A673 (cell line): ENCODE measurements around the gene C2orf92.

Experiments used
- EZH2 ChIP-seq: fragments of 200-600 bp; sonication (generic); IDR thresholded peaks from 2 replicates; pipeline ENCODE4 v1.6.1; 2017; ENCODE audit warnings: borderline replicate concordance, low read depth, mild to moderate bottlenecking, mixed read lengths, antibody characterized with exemption, low read length; ENCODE audit not compliant: poor library complexity, severe bottlenecking
- TF ChIP-seq, protein P1 (sequence below): fragments of 300-800, 200-600 bp; sonication (generic); conservative IDR thresholded peaks from 2 replicates; pipeline ENCODE4 v1.5.1; 2017; ENCODE audit warnings: low read depth, mild to moderate bottlenecking, antibody characterized with exemption, low read length, moderate library complexity, mixed read lengths

DNA sequence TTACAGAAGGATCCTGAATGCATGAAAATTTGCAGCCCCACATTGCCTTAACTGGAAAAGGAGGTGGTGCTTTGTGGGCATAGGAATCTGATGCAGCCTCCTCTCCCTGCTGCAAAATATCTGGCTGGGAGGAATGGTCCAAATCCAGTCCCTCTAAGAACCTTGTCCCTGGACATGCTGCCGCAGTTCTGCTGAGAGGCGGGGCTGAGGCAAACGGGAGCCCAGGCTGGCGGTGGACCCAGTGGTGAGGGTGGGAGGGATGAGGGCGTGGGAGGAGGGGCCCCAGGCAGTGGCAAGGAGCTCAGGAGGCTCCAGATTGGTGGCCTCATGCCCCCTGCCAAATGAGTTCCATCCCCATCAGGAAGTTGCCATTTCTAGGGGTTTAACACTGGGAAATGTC, 80.1 kb downstream of the C2orf92 start:
- TF ChIP-seq, protein P1, sequence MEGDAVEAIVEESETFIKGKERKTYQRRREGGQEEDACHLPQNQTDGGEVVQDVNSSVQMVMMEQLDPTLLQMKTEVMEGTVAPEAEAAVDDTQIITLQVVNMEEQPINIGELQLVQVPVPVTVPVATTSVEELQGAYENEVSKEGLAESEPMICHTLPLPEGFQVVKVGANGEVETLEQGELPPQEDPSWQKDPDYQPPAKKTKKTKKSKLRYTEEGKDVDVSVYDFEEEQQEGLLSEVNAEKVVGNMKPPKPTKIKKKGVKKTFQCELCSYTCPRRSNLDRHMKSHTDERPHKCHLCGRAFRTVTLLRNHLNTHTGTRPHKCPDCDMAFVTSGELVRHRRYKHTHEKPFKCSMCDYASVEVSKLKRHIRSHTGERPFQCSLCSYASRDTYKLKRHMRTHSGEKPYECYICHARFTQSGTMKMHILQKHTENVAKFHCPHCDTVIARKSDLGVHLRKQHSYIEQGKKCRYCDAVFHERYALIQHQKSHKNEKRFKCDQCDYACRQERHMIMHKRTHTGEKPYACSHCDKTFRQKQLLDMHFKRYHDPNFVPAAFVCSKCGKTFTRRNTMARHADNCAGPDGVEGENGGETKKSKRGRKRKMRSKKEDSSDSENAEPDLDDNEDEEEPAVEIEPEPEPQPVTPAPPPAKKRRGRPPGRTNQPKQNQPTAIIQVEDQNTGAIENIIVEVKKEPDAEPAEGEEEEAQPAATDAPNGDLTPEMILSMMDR: no peak
- no peak for TF ChIP-seq EZH2
